ENCODE results near the gene AZU1.
A peak's percentile ranks its signal among the peaks of the same experiment; 100 is the strongest.

- TF ChIP-seq CTCF (IDR thresholded peaks at IDR 0.05) (peak in 1 of 12 donors; percentile 19), POLR2A (IDR thresholded peaks at IDR 0.05) (no peak)
Observed at GRCh38 chr19:778910-779653, 48.6 kb upstream of the AZU1 start.

All from heart left ventricle (tissue), 13 donors.